Retinal pigment epithelial cell (primary cell): ENCODE data around the gene LTB4R2.

Experiments used
- DNase-seq: peaks from one replicate; pipeline ENCODE4 v3.0.0-alpha.2; 2010; ENCODE audit warnings: low read depth
- H3K4me3 ChIP-seq: 2 replicates; pipeline ENCODE4 v1.5.1; 2011; ENCODE audit warnings: mild to moderate bottlenecking, low read length, control low read depth, moderate library complexity
- TF ChIP-seq, protein P1 (sequence below): conservative IDR thresholded peaks from 2 replicates; pipeline ENCODE4 v1.5.1; 2011; ENCODE audit warnings: low read depth, low read length, control low read depth, inconsistent platforms

Gene LTB4R2

GRCh38 chr14:24337144-24337823 is 27.3 kb downstream of the LTB4R2 start:
- no peak overlapping the region for H3K4me3 ChIP-seq
- TF ChIP-seq, protein P1, sequence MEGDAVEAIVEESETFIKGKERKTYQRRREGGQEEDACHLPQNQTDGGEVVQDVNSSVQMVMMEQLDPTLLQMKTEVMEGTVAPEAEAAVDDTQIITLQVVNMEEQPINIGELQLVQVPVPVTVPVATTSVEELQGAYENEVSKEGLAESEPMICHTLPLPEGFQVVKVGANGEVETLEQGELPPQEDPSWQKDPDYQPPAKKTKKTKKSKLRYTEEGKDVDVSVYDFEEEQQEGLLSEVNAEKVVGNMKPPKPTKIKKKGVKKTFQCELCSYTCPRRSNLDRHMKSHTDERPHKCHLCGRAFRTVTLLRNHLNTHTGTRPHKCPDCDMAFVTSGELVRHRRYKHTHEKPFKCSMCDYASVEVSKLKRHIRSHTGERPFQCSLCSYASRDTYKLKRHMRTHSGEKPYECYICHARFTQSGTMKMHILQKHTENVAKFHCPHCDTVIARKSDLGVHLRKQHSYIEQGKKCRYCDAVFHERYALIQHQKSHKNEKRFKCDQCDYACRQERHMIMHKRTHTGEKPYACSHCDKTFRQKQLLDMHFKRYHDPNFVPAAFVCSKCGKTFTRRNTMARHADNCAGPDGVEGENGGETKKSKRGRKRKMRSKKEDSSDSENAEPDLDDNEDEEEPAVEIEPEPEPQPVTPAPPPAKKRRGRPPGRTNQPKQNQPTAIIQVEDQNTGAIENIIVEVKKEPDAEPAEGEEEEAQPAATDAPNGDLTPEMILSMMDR = no peak
- no peak for DNase-seq

GRCh38 chr14:24337824-24338175 is 27.9 kb downstream of the LTB4R2 start:
- TF ChIP-seq, protein P1 = no peak
- H3K4me3 ChIP-seq = no peak overlapping the region
- no peak for DNase-seq

- TF ChIP-seq, protein P1 = no peak
- H3K4me3 ChIP-seq = no peak overlapping the region
- no peak for DNase-seq
Observed at GRCh38 chr14:24338843-24339242, 28.9 kb downstream of the LTB4R2 start.

GRCh38 chr14:24339284-24340151 is 29.6 kb downstream of the LTB4R2 start, which contains the start of gene RIPK3:
Gene RIPK3, minus strand, starts transcription at chr14:24339991. Its CDS starts 165 bp downstream, at chr14:24339826.
- no peak for DNase-seq
- H3K4me3 ChIP-seq = no peak within 1 kb of the TSS
- TF ChIP-seq, protein P1 = no peak

- no peak overlapping the region for H3K4me3 ChIP-seq
- no peak for DNase-seq
- TF ChIP-seq, protein P1 = no peak
Observed at GRCh38 chr14:24340606-24341005, 30.7 kb downstream of the LTB4R2 start.

- no peak overlapping the region for H3K4me3 ChIP-seq
- TF ChIP-seq, protein P1 = no peak
- DNase-seq = no peak
Observed at GRCh38 chr14:24342889-24343288, 32.9 kb downstream of the LTB4R2 start.
